ENCODE results near the gene NTM.

Gene NTM

DNA sequence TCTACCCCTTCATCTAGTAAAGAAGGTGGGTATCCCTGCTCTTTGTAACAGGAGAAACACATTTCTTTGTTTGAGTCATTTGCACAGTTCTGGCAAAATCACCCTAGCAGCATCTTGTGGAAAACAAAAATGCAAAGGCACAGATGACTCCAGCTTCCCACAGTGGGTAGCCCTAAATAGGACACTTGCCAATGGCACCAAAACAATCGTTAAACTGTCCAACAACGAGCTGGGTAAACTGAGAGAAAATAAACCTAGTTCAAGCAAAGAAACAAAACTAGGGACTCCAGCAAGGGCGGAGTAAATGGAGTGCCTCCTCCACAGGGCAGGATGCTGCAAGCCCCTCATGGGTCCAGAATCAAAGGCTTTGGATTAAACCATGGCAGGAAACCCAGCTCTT lies 239.5 kb downstream of the NTM start:
- DNase-seq: no peak

DNA sequence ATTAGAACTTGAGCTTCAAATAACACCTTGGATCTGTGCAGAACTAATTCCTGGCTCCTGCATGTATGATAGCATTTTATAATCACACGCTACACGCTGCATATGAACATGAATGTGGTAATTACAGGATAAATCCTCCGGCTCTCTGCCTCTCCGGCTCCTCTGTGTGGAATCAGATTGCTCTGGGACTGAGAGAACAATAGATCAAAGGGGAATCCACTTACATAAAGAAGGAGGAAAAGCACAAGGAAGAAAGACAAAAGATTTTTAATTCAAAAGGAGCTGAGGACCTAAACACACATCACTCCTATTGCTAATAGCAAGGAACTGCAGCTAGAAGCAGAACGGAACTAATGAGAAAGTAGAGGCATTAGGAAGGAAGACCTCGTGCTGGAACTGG lies 240.9 kb downstream of the NTM start:
- DNase-seq: no peak

DNA sequence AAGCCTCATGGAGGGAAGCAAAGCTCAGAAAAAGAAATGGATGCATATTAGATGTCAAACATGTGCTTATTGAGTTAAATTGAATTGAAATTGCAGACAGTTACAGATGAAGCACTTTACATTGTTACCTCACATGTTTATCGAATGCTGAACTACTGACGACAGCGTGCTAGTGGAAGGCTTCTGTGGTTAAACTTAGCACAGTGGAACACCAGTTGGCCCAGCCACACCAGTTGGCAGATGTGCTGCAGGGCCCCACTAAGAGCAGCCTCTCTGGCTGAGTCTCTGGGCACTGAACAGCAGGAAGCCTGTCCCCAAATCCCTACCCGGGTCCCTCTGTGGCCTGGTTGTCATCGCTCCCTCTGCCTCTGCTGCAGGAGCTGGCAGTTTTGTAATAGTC lies 242.1 kb downstream of the NTM start:
- DNase-seq: no peak

DNA sequence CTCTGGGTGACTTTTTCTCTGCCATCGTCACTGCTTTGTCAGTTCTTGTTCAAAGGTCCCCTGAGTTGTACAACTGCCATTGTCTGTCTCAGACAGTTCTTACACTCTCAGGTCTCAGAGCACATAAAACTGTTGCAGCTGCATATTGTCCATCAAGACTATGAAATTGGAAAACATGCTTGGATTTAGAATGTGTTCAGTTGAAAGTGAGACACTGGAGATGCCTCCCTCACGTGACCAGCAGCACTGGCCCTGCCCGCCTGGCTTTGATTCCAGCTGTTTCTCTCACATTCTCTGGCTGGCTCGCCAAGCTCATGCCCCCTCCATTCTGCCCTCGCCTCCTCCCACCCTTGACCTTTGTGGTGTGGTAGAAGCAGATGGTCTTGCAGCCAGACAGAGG lies 244.2 kb downstream of the NTM start:
- DNase-seq: no peak

DNA sequence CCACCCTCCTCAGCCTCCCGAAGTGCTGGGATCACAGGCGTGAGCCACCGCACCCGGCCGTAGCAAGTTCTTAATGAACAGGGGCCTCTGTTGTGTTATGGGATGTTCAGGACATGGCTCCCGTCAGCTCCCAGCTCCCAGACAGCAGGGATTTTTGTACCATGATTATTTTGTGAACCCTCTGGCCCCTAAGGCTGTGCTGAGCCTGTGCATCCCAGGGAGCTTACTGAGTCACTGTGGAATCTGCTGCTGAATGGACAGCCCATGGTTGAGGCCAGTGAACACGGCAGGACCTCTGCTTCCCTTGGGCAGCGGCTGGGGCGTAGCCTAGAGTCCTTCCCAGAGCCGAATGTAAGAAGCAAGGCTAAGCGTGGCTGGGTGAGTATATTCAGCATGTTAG lies 245.2 kb downstream of the NTM start:
- DNase-seq: no peak

DNA sequence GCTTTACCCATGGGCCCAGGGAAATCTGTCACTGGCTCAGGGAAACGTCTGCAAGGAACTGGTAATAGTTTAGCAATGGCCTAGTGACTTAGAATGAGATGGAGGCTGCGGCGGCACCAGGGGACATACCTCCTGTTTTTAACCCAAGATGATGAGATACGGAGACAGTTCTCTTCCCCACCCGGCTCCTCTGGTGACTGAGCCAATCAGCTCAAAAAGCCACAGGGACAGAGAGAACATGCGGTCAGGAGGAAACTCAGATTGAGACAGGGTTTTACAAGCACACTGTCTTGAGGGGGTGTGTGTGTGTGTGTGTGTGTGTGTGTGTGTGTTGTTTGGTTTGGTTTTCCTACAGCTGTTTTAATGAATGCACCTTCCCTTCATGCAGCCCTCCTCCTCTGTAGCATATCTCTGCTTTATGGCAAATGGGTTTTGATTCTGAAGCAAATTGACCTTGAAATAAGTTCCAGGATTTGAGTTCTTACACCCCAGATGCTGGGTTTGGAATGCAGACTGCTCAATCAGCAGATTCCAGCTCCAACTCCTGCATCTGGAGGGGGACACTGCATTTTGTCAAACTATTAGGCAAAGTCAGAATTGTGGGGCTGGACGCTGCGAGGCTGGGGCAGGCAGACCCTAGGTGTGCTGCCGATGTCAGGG lies 246.2 kb downstream of the NTM start:
- DNase-seq: no peak

DNA sequence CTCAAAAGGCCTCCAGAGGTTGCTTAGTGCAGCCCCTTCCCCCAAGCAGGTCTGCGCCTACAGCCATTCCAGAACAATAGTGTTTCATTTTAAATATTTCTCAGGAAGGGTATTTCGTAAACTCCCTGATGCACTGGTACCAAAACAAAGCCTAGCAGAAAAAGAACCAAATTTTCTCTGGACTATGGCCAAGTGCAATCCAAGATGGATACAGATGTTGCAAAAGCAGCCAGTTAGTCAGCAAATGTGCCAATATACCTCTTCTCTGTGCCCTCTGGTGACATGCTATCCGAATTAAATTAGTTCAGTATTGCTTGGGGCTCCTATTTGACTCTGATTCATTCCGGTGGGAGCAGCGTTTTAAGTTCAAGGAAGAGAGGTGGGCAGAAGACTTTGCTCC lies 247.8 kb downstream of the NTM start:
- no peak for DNase-seq

DNA sequence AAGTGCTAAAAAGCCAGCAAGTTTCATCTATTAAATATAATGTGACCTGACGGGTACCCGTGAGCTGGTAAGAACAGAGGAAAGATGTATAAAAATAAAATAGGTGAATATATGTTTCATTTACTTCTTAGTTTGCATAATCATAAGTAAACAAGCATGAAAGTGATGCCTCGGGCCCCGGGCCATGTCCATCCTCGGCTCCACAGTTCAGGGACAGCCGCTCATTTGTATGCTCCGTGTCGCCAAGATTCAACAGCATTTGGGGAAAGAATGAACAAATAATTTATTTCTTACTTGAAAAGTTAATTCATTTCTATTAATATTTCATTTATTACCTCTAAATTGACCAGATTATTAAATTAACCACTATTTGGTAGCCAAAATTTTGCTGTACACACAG lies 251.8 kb downstream of the NTM start:
- no peak for DNase-seq

DNA sequence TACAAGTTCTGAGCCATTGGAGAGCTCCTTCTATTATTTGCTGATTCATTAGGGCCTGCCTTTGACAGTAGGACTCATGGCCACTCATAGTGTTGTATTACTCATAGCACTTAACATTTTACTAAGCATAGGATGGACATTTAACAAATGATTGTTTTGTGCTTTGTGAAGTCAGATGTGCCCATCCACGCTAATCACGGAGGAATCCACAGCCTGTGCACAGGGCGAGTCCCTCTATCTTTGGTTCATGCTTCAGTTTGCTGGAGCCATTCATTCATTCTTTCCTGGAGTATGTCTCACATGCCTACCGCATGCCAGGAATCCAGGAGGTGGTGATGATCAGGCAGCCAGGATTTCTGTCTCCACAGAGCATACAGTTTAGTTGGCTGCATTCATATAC lies 254.1 kb downstream of the NTM start:
- DNase-seq: no peak

DNA sequence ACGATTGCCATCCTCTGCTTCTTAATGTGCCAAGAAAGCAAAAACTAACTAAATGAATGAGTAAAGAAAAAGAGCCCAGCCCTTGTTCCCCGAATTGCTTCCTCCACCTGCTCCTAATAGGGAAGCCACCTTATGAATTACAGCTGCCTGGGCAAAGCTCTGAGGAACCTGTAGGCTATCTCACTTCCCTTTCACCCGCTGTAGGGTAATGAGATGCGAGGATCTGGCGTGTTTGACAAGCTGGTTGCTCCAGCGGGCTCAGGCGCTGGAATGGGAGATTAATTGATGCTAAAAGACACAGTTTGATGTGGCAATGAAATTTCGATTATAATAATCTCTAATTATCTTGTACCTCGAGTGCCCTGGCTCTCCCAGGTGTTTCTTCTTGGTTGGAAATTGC lies 256.4 kb downstream of the NTM start:
- DNase-seq: no peak

DNA sequence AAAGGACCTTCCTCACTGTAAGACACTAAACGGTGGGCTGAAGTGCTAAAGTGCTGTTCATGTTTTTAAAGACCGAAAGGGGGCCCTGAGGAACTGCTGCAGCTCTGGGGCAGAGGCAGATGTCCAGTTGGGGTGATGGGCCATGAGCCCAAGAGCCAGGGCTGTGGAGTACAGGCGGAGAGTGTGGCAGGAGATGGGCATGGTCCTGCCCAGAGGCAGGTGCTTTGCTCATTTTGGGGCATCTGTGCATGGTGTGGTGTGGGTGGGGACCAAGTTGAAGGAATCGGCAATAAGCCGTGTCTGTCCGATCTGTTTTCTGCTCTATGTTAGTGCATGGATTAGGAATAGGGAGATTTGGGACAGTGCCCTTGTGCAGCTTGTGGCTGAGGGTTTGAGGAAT lies 258.3 kb downstream of the NTM start:
- DNase-seq: no peak

DNA sequence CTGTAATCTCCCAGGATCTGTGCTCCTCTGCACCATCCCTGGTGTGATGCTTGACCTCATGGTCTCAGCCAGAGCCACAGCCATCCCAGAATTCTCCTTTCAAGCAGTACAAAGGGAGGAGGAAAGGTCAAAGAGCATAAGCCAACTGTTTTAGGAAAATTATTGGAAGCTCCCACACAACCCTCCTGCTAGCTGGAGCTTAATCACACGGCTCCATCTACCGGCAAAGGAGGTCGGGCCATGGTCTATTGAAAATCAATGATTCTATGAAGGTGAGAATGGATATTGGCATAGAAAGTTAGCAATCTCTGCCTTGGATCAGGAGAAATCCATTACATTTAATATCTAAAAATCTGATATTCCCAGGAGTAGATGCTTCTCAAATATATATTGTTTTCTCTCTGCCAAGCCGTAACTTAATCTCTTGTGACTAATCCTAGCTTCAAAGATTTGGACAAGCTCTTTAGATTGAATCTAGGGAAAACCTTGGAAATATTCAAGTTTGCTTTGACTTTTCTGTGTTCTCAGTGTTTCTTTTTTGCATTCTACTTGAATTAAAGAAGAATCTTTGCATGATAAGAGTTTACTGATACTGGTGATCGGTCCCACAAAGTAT lies 259.6 kb downstream of the NTM start:
- no peak for DNase-seq

DNA sequence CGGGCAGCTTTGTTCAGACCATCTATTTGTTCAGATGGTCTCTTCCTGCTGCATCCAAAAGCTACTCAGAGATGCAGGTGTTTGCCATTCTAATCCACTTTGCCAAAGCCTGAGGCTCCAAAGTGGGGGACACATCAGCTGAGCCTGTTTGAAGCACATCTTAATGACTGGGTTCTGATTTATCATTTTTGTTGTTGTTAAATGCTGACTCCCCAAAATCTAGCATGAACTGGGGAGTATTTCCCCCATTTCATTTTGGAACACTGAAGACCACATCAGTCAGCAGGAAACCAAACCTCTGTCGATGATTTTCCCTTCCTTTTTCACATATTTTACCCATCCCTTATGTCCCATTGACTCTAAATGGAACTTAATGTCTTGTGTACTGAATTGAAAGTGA lies 262.6 kb downstream of the NTM start:
- DNase-seq: no peak

DNA sequence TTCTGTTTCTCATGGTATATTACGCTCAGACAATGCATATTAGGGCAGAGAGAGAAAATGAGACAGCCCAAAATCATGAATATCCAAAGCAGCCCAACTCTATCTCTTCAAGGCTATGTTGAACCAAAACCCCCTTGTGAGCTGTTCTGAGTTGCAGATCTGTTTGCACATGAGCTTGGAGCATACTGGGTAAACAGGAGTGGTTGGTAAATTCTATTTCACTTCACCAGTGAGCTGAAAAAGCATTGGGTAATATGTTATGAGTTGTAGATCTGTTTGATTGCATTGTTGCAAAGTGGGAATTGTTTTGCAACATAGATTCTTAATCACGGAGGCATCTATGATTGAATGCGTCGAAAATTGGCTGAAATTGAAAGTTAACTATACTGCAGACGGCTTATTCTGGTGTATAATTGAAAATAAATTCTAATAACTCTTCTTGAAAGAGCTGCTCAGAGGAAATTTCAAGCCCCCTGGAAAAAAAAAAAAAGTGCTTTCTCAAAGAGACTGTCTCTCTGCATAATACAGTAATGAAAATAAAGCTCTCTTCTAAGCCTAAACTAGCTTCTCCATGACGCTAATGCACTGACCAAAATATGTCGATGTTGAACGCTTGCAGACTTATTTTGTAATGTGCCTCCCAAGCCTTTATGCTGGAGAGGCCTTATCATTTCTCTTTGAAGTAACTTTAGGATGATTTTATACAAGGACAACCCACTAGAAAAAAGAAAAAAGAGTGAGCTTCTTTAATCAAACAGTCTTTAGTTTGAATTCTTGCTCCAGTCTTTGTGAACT lies 263.7 kb downstream of the NTM start:
- DNase-seq: no peak

DNA sequence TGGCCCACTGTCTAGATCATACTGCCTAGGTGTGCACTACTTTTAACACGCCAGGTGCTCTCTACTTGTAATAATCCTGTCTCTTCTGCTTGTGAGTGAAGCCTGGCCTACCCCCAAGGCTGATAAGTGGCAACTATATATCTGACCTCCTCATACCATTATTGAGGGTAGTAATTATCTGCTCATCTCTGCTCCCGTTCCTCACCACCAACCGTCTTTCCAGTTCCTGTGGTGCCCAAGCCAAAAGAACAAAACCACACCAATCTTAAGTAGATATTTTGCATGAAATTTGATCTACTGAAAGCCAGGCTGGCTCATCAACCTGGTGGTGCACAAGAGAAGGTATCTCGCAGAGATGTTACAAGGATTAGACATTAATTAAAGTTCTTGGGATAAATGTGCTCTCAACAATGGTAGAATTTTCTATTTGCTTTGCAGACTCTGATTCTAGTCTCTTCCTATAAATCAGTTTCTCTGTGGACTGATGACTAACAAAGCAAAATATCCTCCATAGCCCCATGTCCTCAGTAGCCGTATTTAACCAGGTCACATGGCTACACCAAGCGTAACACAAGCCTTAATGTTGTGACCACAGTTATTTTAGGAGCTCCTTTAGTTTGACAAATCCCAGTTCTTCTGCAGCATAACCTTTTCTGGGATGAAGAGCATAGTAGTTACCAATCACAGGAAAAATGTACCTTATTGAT lies 267.2 kb downstream of the NTM start:
- DNase-seq: no peak

DNA sequence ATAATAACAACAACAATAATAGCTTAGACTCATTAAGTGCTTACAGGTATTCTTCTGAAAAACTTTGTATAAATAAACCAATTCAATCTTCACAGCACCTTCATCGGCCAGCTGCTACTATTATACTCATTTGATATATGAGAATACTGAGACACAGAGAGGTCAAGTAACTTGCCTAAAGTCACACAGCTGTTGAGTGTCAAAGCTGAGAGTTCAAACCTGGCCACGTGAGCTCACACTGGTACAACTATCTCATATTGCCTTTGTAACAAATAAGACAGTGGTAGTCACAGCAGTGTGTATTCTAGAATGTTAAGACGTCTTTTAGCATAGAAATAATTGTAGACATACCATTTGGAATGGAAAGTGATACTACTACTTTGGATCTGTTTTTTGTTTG lies 268.5 kb downstream of the NTM start:
- DNase-seq: no peak

DNA sequence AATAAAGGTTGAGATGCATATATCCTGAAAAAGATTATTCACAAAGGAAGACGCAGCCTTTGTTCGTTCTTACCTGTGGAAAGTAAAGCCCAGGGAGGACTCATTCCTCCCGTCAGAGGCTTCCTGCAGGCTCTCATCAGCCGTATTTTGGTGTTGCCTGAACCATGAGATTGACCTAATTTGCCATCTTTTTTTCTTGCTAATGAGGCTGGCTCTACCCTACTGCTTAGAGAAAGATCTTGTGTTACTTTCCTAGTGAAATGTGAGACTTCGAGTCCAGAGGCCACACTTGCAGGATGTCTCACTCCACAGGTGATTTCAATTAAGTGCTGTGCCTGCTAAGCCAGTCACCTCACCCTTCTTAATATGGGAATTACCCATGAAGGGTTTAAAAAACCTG lies 269.9 kb downstream of the NTM start:
- DNase-seq: no peak

DNA sequence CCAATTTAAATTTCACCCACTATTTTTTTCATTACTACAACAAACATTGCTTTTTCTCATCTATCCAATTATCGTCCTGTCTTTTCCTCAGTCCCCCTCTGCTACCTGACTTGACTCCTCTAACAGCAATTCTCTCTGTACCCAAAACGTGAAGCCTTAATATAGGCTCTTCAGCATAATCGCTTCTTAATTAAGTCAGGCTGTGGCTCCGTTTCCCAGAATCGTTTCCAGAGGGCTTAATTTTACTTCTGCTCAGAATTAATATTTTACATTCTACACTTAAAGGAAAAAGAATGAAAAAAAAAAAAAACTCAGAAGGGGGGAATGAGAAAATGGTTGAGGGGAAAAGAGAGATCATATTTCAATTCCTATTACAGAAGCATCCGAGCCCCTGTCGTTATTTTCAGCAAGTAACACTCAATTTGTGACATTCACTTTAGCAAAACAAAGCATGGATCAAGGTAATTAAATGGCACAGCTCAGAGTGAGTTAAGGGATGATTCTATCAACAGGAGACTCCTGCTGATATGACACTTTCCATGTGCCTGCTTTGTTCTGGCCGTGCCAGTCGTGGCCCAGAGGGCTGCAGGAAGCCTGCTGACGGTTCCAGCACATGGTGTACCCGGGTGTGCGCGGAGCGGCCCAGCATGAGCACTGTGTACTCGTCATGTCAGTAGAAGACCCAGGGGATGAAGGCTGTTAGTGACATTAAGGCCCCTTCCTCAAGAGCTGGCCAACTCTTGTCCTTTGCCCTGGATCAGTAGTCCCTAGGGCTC lies 272.5 kb downstream of the NTM start:
- no peak for DNase-seq

DNA sequence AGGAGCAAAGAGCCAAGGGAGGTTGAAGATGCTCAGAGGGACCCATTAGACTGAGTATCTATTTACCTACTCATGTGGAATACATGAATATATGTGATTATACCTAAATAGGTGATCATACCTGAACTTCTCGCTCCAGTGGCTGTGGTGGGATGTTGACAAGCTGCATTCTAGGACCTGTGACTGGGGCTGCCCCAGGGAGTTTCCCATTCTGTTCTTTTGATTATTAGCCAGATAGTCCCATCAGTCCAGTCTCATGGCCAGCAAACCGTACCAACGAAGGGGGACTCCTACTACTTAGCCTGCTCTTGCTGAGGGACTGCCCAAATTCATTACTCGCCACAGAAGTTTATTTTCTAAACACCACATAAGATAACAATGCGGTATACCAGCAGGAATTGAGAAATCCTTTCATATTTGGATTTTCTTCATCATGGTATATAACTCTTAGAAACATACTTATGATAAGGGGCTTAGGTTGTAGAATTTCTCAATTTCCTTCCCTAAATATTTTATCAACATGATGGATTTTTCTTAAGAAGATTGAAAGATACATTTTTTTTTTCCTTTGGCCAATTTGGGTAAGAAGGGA lies 273.9 kb downstream of the NTM start:
- DNase-seq: no peak

DNA sequence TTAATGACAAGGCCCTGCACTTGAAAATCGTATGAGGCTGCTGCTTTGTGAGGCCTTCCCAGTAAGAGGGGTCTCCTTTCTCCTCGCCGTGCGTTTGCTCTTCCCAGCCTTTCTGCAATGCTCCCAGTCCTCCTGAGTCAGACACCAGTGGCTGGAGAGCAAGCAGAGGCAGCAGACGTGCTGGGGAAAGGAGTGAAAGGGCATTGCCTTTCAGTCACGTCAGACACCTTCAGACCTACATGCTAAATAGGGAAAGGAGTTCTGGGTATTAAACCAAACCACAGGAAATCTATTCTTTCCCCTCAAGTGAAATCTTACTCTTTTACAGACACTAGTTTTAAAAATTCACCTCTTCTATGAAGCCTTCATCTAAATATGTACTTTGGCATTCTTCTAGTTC lies 274.8 kb downstream of the NTM start:
- no peak for DNase-seq

DNA sequence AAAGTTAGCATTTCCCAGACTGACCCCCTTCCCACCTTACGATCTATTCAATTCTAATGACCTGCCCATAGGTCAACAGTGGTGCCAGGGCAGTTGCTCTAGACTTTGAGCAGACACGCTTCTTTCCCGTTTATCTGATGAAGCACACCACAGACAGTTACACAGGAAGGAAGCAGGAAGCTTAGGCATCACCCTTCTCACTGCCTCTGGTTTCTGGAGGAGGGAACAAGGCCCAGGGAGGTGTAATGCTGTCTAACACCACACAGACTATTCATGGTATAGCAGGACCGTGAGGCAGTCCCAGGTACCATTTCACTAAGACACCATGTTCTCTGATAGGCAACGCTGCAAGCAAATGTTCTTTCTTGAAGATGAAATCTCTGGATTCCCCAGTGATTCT lies 279.4 kb downstream of the NTM start:
- DNase-seq: no peak

DNA sequence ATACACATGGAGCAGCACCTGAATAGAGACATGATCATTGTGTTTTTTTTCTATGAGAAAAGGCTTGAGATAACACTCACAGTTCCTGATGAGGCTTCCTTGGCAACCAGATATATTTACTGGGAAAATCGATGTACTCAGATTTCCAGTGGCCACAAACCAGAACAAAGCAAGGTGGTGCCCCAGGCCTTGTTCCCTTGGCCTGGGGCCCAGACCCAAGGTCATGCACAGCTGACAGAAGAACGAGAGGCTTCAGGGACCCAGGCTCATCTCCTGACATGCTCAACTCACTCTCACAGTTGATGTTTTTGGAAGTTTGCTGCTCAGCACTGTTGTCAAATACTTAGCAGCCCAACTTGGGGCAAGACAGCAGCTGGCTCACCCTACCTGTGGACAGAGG lies 281.8 kb downstream of the NTM start:
- DNase-seq: no peak

DNA sequence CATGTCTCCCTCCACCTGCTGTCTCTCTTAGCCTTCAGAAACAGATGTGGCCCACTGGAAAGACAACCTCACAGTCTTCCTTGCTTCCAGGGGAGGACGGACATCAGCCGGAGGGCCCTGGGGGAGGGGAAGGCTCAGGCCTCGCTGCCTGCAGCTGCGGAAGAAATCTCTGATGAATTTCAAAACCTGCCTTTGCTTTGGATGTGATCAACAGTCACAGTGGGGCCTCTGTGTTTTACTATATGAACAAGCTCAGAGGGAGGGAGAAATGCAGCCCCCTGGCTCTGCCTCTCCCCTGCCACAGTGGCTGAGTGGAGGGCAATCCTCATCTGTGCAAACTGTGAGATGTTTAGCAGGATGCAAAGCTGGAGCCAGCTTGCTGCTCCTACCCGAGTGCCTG lies 282.8 kb downstream of the NTM start:
- no peak for DNase-seq

Data from T-helper 9 cell (primary cell).